ENCODE data around the gene MKLN1.
"Not testable (repeated sequence)": the region's sequence is repeated elsewhere in the genome, so short reads cannot be mapped to it uniquely, and the experiment has no call there.

Gene MKLN1

DNA sequence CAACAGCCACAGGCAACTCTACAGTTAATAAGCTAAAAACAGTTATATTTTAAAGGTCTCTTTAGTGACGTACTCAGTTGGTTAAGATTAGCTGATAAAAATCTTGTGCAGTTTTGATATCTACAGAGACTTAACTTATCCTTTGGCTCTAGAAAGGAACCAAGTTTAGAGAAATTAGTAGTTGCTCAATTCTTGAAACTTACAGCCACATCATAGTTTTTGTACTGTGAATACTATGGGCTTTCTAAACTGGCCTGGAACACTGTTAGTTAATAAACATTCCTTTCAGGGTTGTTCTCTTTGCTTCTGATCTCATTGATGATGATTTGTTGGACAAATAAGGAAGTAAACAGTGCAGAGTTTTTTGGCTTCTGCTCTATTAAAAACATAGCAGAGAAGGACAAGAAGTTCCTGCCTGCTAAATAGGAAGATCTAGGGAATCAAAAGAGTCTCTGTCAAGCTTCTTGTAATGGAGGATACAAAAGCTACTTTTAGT is 73.1 kb downstream of the MKLN1 start:
- DNase-seq (ENCODE audit: low spot score), result no peak

DNA sequence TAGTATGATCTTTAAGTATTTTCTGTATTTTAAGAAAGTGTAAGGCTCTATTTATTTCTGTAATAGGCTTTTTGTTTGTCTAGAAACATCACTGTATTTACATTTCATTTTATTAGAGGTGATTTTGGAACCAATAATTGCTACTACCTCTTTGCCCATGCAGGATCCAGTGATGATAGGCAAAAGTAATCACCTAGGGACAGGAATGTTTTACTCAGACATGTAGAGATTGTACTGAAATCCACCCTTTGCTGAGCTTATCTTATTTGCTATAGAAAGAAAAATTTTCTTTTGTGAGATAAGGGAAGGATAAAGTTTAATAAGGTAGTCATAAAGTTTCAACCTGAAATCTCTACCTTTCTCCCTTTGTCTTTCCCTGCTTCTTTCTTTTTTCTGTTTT is 73.5 kb downstream of the MKLN1 start:
- DNase-seq (ENCODE audit: low spot score), result no peak

DNA sequence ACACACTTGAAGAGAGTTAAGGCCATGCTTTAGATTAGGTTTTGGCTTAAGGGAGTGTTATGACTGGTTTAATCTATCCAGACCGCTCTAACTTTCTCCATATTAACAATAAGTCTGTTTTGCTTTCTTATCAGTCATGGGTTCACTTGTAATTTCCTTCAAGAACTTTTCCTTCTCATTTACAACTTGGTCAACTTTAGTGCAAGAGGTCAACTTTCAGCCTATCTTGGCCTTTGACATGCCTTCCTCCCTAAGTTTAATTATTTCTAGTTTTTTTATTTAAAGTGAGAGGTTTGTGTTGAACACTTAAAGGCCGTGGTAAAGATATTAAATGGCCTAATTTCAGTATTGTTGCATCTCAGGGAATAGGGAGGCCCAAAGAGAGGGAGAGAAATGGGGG is 75.6 kb downstream of the MKLN1 start:
- DNase-seq (ENCODE audit: low spot score), result no peak

DNA sequence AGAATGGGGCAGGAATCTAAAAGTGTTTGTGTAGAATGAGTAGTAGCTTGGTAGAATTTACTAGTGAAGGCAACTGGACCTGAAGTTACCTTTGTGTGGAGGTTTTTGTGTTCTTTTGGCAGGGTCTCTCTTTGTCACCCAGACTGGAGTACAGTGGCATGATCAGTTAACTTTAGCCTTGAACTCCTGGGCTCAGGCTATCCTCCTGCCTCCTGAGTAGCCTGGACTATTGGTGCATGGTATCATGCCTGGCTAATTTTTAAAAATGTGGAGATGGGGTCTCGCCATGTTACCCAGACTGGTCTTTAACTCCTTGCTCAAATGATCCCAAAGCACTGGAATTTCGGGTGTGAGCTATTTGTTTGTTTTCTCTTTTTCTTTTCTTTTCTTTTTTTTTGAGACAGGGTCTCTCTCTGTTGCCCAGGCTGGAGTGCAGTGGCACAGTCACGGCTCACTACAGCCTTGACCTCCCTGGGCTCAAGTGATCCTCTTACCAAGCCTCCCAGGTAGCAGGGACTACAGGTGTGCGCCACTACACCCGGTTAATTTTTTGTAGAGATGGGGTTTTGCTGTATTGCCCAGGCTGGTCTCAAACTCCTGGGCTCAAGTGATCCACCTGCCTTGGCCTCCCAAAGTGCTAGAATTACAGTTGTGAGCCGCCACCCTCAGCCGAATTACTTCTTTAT is 76.7 kb downstream of the MKLN1 start:
- DNase-seq (ENCODE audit: low spot score), result no peak

DNA sequence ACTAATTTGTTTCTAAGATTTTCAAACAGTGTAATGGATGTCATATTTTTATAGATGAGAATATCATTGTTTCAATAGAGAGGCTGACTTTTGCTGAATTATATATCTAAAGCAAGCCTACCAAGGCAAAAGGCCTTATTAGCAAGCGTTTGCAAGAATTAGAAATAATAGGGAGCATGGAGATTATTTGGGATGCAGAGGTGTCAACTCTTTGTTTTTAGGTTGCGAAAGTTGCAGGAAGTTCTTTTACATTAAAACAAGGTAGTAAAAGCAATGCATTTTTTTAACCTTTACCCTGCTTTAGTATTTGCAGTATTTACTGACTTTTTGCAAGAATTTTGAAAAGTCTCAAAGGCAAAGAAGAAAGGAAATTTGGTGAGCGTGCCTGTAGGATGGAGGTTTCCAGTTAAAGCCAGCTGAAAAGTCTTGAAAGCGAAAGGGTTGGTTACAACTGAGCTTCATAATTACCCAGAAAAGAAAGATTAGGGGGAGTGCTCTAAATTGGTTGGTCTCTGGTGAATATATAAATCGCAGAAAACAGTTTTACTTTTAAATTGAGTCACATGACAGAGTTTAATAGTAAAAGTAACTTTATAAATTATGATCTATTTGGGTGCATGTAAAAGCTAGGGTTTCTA is 81.6 kb downstream of the MKLN1 start:
- DNase-seq (ENCODE audit: low spot score), result no peak

DNA sequence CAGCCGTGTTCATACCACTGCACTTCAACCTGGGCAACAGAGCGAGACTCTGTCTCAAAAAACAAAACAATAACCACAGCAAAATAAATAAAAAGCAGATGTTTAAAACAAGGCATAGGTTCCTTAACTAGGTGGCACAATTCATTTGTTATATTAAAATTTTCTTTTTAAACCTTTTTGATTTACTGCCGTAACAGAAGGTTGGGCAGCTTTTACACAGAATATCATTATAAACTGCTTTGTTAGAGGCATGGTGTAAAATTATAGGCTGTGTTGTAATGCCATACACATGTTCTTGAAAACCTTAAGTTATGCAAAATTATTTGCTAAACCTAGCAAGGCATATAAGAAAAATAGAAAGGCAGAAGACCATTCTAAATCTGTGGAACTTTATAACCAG is 84.4 kb downstream of the MKLN1 start:
- no peak for DNase-seq (ENCODE audit: low spot score)

DNA sequence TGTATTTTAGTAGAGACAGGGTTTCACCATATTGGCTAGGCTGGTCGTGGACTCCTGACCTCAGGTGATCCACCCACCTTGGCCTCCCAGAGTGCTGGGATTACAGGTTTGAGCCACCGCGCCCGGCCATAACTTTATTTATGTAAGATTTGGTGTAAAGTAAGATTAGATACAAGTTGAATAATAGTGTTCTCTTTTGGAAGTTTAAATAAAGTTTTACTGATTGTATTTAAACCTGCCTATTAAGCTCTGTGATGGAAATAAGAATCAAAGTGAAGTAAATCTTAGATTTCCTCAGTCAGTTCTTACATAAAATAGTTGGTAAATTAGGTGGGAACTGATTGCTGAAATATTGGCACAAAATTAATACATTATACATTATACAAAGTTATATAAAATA is 86.0 kb downstream of the MKLN1 start:
- no peak for DNase-seq (ENCODE audit: low spot score)

DNA sequence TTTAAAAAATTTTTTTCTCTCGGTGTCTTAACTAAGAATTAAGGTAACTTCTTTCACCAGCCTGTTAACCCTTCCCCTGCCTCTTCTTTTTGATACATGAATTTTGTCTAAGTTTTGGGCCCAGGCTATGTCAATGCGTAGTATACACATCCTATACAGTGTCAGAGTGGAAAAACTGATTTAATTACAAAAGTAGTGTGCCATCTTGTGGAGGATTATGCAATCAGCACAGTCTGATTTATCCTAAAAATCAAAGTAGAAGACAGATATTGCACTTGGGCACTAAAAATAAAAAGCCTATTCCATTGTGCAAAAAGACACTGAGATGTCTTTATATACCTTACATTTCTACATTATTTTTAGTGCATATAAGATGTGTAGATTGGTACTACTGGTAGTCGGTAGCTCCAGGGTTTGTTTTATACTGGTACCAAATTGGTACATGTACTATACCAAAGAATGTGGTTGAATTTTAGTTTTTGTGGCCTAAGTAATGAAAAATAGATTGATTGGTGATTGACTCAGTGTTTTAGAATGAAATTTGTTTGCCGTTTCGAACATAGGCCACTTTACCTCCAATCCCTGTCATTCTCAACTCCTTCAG is 96.6 kb downstream of the MKLN1 start:
- peak; percentile 40 for DNase-seq (ENCODE audit: low spot score)

DNA sequence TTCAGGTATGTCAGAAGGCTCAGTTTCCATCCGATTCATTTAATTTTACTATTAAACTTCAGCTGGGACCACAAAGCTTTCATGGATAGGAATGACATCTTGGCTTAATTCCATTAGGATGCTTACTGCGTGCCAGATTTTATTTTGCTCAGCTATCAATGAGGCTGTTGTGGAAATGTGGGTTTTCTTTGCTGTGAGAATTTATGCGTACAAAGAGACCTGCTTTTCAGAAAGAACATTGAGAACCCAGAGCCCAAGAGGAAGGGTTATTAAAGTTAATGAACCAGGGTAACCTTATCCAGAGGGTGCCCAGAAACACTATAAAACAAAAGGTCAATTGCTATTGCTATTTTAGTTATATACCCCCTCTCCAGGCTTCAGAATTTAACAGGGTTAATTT is 98.3 kb downstream of the MKLN1 start:
- DNase-seq (ENCODE audit: low spot score), result no peak

DNA sequence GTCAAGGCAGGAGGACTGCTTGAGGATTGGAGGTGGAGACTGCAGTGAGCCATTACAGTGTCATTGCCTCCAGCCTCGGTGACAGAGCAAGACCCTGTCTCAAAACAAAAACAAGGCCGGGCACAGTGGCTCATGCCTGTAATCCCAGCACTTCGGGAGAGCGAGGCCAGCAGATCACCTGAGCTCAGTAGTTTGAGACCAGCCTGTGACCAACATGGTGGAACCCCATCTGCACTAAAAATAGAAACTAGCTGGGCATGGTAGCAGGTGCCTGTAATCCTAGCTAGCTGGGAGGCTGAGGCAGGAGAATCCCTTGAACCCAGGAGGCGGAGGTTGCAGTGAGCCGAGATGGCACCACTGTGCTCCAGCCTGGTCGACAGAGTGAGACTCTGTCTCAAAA is 103.2 kb downstream of the MKLN1 start:
- not testable (repeated sequence) for DNase-seq (ENCODE audit: low spot score)

DNA sequence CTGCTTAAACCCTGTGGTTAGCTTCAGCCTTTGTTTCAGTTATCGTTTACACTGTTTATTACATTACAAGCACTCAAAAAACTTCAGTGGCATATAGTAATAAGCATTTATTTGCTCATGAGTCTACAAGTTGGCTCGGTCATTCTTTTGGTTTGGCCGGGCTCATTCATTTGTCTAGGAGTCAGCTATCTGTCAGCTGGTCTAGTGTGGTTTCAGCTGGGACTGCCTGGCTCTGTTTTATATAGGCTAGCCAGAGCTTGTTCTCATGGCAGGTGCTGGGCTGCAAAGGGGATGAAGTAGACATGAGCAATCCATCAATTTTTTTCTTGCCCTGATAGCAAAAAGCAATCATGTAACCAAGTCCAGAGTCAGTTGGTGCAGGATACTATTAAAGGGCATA is 103.6 kb downstream of the MKLN1 start:
- no peak for DNase-seq (ENCODE audit: low spot score)

DNA sequence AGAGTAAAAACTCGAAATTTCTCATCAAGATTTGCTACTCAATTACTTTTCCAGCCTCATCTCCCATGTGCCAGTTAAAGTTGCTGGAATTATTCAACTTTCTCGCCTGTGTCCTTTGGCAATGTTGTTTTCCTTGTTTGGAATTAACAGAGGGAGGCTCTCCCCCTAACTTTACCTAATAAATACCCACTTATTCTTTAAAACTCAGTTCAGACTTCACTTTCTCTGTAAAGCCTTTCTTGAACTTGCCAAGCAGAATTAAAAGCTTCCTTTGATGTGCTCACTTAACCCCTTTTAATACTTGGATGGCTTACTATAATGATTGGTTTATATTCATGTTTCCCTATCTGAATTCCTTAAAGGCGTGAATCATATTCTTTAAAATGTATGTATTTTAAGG is 104.1 kb downstream of the MKLN1 start:
- DNase-seq (ENCODE audit: low spot score), result no peak

DNA sequence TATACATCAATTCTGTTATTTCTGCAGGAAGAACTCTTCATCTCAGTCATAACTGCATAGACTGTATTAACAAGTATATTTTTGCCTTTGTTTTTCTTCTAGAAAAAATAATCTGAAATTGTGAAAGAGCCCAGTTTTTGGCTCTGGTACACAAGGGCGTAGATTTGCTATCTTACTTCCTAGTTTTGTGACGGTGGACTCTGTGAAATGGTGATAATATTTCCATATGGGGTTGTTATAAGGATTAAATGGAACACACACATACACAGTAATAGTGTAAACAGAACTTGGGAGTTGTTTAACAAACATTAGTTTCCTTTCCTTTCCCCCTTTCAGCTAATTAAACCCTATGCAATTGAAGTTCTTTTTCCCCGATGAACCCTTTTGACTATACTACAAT is 108.7 kb downstream of the MKLN1 start:
- no peak for DNase-seq (ENCODE audit: low spot score)

DNA sequence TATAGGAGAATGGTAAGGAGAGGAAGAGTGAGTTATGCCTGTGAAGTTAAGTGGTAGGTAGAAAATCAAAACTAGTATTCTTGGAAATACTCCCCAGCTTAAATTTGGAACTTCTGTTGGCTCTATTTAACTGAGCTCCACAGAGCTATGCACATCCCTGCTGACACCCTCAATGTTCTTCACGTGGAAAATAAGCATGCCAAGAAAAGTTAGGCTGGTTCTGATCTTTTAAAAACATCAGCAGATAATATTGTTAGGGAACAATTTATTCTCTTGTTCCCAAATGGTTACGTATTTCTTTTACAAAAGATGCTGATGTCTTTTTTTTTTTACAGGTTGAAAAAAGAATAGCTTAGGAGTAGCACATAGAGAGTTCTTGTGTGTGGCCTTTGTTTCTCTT is 111.3 kb downstream of the MKLN1 start:
- DNase-seq (ENCODE audit: low spot score), result no peak

DNA sequence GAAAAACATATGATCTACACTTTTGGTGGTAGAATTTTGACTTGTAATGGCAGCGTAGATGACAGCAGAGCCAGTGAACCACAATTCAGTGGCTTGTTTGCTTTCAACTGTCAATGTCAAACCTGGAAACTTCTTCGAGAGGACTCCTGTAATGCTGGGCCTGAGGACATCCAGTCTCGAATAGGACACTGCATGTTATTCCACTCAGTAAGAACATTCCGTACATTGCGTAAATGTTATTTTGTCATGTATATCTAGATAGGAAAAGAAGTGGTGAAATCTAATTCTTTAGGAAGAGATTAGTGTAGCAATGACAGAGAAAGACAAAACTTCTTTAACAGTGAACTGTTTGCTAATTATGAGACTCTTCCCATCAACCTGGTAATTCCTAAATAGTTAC is 115.8 kb downstream of the MKLN1 start:
- no peak for DNase-seq (ENCODE audit: low spot score)

DNA sequence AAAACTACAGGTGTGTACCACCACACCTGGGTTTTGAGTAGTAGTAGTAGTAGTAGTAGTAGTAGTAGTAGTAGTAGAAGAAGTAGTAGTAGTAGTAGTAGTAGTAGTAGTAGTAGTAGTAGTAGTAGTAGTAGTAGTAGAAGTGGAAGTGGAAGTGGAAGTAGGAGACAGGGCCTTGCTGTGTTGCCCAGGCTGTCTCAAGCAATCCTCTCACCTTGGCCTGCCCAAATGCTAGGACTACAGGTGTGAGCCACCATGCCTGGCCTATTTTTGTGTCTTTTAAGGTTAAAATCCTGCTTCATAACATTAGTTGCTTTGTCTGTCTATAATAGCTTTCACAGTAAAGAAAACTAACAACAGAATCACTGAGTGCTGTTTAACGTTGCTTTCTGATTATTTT is 117.0 kb downstream of the MKLN1 start:
- DNase-seq (ENCODE audit: low spot score), result no peak

DNA sequence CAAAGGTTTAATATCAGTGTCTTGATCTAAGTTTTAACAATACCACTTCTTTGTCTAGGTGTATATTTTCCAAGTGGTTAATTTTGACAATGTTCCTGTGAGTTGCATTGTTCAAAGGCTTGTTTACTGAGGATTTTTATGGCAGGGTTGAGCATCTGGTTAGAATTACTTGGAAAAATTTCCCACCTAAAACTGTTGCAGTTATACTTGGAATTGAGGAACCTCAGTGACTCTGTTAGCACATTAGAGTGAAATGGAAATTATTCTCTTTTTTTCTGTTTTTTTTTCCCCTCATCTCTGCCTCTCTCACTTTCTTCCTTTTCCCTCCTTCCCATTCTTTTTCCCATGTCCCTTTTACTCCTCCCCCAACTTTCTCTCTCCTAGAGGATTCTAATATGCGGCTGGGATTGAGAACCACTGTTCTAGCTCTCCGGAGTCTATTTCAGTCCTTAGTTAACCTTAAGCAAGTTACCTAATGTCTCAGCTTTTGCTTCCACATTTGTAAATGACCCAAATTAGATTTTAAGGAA is 121.8 kb downstream of the MKLN1 start:
- DNase-seq (ENCODE audit: low spot score), result no peak

DNA sequence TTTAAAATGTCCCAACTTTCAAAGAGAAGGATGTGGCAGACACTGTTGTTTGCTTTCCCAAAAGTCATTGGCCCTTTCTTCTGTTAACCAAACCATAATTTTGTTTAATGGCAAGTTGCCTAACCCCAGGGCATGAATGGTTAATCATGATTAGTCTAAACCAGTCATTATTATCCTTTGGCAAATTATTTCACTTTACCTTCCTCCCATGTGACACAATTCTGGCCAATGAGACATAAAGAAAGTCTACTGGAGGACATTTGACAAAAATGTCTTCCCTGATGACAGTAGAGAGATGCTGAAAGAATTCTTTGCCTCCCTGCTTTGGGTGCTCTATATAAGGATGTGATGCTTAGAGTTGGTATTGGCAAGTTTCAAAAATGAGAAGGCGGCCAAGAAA is 126.8 kb downstream of the MKLN1 start:
- no peak for DNase-seq (ENCODE audit: low spot score)

DNA sequence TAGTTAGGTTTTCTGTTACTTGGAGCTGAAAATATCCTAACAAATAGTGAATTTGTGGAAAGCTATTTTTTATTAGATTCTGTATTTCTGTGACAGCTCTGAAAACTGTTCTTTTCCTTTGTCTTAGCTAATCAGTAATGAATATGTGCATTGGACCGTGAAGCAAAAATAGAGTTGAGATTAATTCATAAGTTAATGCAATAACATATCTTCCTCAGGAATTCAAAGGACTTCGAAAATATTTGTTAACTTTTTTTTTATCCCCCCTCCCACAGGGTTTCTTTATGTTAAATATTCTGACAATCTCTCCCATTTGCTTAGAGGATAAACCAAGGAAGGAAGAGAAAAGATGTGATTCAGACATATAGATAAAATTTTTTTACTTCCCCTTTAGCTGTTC is 127.3 kb downstream of the MKLN1 start:
- no peak for DNase-seq (ENCODE audit: low spot score)

DNA sequence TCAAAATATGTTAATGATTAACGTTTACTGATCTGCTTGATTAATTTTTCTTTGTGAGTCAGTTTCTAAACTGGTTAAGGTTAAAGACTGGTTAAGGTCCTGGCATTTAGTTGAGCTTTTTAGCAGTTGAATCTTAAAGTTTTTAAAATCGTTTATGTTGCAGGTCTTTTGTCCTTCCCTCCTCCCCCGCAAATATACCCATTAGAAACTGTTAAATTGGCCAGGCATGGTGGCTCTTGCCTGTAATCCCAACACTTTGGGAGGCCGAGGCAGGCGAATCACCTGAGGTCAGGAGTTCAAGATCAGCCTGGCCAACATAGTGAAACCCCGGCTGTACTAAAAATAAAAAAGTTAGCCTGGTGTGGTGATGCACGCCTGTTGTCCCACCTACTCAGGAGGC is 127.9 kb downstream of the MKLN1 start:
- DNase-seq (ENCODE audit: low spot score), result no peak

DNA sequence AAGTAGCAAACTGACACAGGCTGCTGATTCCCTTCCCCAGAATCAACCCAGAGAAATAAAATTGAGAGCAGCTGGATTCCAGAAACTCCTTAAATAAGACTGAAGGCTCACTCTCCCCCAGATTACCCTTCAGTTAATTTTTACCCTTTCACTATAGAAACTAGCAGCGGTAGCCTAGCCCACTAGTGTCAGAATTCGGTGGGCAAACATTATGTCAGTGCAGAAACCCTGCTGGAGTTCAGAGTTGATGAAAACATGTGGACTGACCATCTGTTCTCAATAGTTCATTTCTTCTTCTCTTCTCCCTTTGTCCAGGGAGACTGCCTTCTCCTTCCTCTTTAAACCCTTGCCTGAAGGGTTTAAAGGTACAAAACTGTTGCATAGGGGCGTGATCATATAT is 128.7 kb downstream of the MKLN1 start:
- no peak for DNase-seq (ENCODE audit: low spot score)

DNA sequence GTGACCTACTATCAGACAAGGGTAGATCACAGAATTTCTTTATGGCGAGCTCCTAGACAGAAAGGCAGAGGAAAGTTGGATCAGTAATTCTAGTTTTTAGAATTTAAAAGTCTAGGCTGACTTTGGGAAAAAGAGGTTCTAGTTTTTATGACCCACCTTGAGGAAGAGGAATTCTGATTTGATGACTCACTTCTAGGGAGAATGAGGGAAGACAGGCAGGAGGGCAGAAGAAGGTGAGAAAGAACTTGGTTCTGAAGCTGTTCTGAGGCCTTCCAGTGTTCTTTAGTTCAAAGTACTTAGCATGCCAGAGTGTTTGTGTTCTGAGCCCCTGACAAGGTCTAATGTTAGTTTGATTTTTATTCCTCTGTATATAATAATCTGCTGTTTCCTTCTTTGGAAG is 131.6 kb downstream of the MKLN1 start:
- DNase-seq (ENCODE audit: low spot score), result no peak

DNA sequence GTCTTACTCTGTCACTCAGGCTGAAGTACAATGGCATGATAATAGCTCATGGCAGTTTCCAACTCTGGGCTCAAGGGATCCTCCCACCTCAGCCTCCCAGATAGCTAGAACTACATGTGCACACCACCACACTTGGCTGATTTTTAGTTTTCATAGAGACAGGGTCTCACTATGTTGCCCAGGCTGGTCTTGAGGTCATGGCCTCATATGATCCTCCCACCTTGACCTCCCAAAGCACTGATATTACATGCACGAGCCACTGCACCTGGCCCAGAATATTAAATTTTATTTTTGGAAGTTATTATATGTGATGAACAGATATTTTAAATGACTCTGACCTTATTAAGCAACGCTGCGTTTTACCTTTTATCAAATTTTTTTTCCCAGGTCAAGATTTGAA is 134.4 kb downstream of the MKLN1 start:
- no peak for DNase-seq (ENCODE audit: low spot score)

Data from activated CD4-positive, alpha-beta T cell treated with anti-CD3 and anti-CD28 coated beads, Interleukin-2, Interleukin-4, amounts not matched to agents 100 ng/mL and 50 ng/mL, durations not matched to agents 16 hours and 8 hours (primary cell).